Neural progenitor cell (in vitro differentiated cells): ENCODE data around the gene AGRP.

ENCODE experiments used
- EZH2phosphoT487 ChIP-seq: fragments of 200-600 bp; sonication (generic); IDR thresholded peaks from 2 replicates; pipeline ENCODE4 v1.6.1; 2017; ENCODE audit warnings: antibody characterized with exemption
- TF ChIP-seq, protein P1 (sequence below): fragments of 200-600 bp; sonication (generic); IDR thresholded peaks from 2 replicates; pipeline ENCODE4 v1.5.1; 2017; ENCODE audit warnings: antibody characterized with exemption, mild to moderate bottlenecking

DNA sequence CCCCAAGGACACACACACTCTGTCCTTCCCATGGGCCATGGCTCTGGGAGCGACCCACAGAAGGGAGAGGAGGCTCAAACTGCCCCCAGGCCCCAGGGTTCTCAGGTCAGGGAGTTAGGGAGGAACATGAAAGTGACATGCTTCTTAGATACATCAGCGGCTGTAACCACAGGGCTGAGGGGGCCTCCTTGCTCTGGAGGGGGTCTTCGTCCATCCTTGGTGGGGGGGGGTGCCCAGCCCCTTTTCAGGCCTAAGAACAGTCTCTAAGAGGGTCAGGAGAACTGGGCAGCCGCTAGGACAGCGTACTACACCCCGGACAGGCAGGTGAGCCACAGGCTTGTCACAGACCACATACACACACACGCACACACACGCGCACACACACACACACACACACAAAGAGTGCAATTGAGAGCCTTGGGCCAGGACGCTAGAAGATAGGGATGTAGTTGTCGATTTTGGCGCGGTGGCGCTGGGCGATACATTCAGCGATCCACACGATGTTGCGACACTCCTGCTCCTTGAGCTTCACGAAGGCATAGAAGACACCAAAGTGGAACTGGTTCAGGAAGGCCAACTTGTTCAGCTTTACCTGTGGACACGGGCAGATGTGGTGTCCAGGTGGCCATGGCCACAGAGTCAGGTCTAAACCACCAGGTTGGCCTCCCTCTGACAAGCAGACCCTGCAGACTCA is 45.1 kb downstream of the AGRP start:
- TF ChIP-seq, protein P1, sequence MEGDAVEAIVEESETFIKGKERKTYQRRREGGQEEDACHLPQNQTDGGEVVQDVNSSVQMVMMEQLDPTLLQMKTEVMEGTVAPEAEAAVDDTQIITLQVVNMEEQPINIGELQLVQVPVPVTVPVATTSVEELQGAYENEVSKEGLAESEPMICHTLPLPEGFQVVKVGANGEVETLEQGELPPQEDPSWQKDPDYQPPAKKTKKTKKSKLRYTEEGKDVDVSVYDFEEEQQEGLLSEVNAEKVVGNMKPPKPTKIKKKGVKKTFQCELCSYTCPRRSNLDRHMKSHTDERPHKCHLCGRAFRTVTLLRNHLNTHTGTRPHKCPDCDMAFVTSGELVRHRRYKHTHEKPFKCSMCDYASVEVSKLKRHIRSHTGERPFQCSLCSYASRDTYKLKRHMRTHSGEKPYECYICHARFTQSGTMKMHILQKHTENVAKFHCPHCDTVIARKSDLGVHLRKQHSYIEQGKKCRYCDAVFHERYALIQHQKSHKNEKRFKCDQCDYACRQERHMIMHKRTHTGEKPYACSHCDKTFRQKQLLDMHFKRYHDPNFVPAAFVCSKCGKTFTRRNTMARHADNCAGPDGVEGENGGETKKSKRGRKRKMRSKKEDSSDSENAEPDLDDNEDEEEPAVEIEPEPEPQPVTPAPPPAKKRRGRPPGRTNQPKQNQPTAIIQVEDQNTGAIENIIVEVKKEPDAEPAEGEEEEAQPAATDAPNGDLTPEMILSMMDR, result no peak
- TF ChIP-seq EZH2phosphoT487, result no peak
